Type B pancreatic cell (in vitro differentiated cells): Measurements from ENCODE around the gene ADCY9. TPM values are rescaled to one million over a fixed set of nuclear protein-coding genes. Genes with fewer than 3 reads are reported as not detected.

Source experiments
- DNase-seq: peaks from one replicate; pipeline ENCODE4 v3.0.0; 2021; ENCODE audit warnings: mixed read lengths; ENCODE audit not compliant: unreplicated experiment; ENCODE audit errors: extremely low spot score
- H3K27ac Mint-ChIP-seq: 2 replicates; pipeline ENCODE4 v1.8.0; 2021; ENCODE audit warnings: mild to moderate bottlenecking, mixed read lengths
- H3K27me3 Mint-ChIP-seq: 2 replicates; pipeline ENCODE4 v1.8.0; 2021; ENCODE audit warnings: mixed read lengths
- H3K36me3 Mint-ChIP-seq: 2 replicates; pipeline ENCODE4 v1.8.0; 2021; ENCODE audit warnings: mixed read lengths
- H3K4me1 Mint-ChIP-seq: one replicate; pipeline ENCODE4 v1.8.0; 2021; ENCODE audit warnings: mixed read lengths; ENCODE audit not compliant: unreplicated experiment
- H3K4me3 Mint-ChIP-seq: 2 replicates; pipeline ENCODE4 v1.8.0; 2021; ENCODE audit warnings: mild to moderate bottlenecking, mixed read lengths
- H3K9me3 Mint-ChIP-seq: 2 replicates; pipeline ENCODE4 v1.8.0; 2021; ENCODE audit warnings: mixed read lengths
- CTCF ChIP-seq: fragments of 200-600 bp; sonication (generic); conservative IDR thresholded peaks from 2 replicates; pipeline ENCODE4 v1.5.0; 2021; ENCODE audit warnings: antibody characterized with exemption, mild to moderate bottlenecking
- total RNA-seq: library from RNA; stranded (reverse); gene quantifications from 2 replicates; pipeline ENCODE4 v1.2.1, GENCODE V29; 2021; ENCODE audit warnings: low replicate concordance

Gene ADCY9
- total RNA-seq, 1 donor from 2014 or later = 13.9 TPM

- no peak for DNase-seq
- H3K27ac Mint-ChIP-seq = no peak overlapping the region
- no peaks in the 10 kb centered on the region for H3K27me3 Mint-ChIP-seq
- H3K4me3 Mint-ChIP-seq = no peak overlapping the region
- peaks cover 21% of the 10 kb centered on the region for H3K4me1 Mint-ChIP-seq
- H3K36me3 Mint-ChIP-seq = no peaks in the 10 kb centered on the region
- TF ChIP-seq CTCF = no peak
- H3K9me3 Mint-ChIP-seq = no peaks in the 10 kb centered on the region
Observed at GRCh38 chr16:4096509-4096908, 19.7 kb downstream of the ADCY9 start.

- no peak overlapping the region for H3K27ac Mint-ChIP-seq
- no peak for DNase-seq
- no peaks in the 10 kb centered on the region for H3K27me3 Mint-ChIP-seq
- H3K9me3 Mint-ChIP-seq = no peaks in the 10 kb centered on the region
- no peaks in the 10 kb centered on the region for H3K36me3 Mint-ChIP-seq
- no peak for TF ChIP-seq CTCF
- no peak overlapping the region for H3K4me3 Mint-ChIP-seq
- peaks cover 28% of the 10 kb centered on the region for H3K4me1 Mint-ChIP-seq
Observed at GRCh38 chr16:4094127-4094773, 22.0 kb downstream of the ADCY9 start.

- H3K27ac Mint-ChIP-seq = no peak overlapping the region
Observed at GRCh38 chr16:4093495-4094126, 22.6 kb downstream of the ADCY9 start.

DNA sequence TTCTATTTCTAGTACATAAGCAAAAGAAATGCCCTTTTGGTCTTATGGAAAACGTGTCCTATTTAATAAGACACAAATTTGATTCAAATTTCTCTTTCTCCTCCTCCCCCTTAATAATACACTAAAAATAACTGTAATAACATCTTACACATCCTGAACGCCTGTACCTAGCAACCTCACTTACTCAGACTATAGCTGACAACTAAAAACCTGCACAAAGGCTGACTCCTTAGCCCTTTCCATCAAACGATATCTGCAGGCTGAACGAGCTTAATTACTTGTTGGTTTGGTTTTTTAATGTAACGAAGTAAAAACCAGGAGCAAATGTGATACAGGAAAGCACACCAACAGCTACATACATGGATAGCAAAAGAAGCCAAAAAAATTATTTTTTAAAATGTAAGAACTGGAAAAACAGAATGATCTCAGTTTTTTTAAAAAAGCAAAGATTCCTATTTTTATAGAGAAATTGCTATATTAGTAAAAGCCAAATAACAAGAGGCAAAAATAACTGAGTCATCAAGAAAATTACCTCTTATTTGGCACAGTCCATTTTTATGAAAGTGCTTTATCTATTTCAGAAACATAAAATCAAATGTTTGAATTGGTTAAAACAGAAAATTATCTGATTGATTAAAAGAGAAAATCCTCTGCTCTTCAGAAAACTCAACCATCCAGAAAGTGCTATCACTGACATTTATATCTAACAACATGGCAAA is 23.5 kb downstream of the ADCY9 start:
- DNase-seq = no peak
- TF ChIP-seq CTCF = no peak
- no peaks in the 10 kb centered on the region for H3K27me3 Mint-ChIP-seq
- no peaks in the 10 kb centered on the region for H3K9me3 Mint-ChIP-seq
- H3K4me3 Mint-ChIP-seq = no peak overlapping the region
- H3K27ac Mint-ChIP-seq = no peak overlapping the region
- no peaks in the 10 kb centered on the region for H3K36me3 Mint-ChIP-seq
- peaks cover 28% of the 10 kb centered on the region for H3K4me1 Mint-ChIP-seq

More at GRCh38 chr16:4093495-4094126, 22.6 kb downstream of the ADCY9 start:
- Mint-ChIP-seq H3K9me3 (no peaks in the 10 kb centered on the region), H3K4me1 (peaks cover 28% of the 10 kb centered on the region), H3K27me3 (no peaks in the 10 kb centered on the region), H3K4me3 (no peak overlapping the region), H3K36me3 (no peaks in the 10 kb centered on the region)
- no peak for TF ChIP-seq CTCF
- no peak for DNase-seq

- TF ChIP-seq CTCF = no peak
- no peak for DNase-seq
- Mint-ChIP-seq H3K4me1 (peaks cover 28% of the 10 kb centered on the region), H3K36me3 (no peaks in the 10 kb centered on the region), H3K27me3 (no peaks in the 10 kb centered on the region), H3K9me3 (no peaks in the 10 kb centered on the region), H3K27ac (no peak overlapping the region), H3K4me3 (no peak overlapping the region)
Observed at GRCh38 chr16:4091240-4092012, 24.8 kb downstream of the ADCY9 start.
